ENCODE results near the gene ASB3. TPM values are rescaled to one million over a fixed set of nuclear protein-coding genes. Genes with fewer than 3 reads are reported as not detected.

The ASB3 gene
- total RNA-seq, 2 donors from 2014 or later: 13.3 to 24.1 TPM

DNA sequence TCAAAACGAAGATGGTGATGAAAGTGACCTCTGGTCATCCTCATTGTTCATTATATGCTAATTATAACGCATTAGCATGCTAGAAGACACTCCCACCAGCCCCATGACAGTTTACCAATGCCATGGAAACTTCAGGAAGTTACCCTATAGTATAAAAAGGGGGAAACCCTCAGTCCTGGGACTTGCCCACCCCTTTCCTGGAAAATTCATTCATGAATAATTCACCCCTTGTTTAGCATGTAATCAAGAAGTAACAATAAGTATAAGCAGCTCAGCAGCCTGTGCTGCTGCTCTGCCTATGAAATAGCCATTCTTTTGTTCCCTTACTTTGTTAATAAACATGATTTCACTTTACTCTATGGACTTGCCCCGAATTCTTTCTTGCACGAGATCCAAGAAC is 89.7 kb downstream of the ASB3 start:
- Histone ChIP-seq H3K36me3 (peaks cover 11% of the 10 kb centered on the region), H3K4me3 (no peak overlapping the region), H3K27me3 (replicated peaks; ENCODE audit: insufficient read depth) (no peaks in the 10 kb centered on the region), H3K27ac (no peak overlapping the region), H3K9me3 (no peaks in the 10 kb centered on the region), H3K4me1 (ENCODE audit: control insufficient read depth in 1 of 2, low read depth in 2 of 2) (no peaks in the 10 kb centered on the region)
- ATAC-seq (ENCODE audit: insufficient number of reproducible peaks, low FRiP score, low read depth) (no peak), DNase-seq (ENCODE audit: low spot score) (no peak)
- TF ChIP-seq, protein P1, sequence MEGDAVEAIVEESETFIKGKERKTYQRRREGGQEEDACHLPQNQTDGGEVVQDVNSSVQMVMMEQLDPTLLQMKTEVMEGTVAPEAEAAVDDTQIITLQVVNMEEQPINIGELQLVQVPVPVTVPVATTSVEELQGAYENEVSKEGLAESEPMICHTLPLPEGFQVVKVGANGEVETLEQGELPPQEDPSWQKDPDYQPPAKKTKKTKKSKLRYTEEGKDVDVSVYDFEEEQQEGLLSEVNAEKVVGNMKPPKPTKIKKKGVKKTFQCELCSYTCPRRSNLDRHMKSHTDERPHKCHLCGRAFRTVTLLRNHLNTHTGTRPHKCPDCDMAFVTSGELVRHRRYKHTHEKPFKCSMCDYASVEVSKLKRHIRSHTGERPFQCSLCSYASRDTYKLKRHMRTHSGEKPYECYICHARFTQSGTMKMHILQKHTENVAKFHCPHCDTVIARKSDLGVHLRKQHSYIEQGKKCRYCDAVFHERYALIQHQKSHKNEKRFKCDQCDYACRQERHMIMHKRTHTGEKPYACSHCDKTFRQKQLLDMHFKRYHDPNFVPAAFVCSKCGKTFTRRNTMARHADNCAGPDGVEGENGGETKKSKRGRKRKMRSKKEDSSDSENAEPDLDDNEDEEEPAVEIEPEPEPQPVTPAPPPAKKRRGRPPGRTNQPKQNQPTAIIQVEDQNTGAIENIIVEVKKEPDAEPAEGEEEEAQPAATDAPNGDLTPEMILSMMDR (IDR thresholded peaks at IDR 0.05): no peak

DNA sequence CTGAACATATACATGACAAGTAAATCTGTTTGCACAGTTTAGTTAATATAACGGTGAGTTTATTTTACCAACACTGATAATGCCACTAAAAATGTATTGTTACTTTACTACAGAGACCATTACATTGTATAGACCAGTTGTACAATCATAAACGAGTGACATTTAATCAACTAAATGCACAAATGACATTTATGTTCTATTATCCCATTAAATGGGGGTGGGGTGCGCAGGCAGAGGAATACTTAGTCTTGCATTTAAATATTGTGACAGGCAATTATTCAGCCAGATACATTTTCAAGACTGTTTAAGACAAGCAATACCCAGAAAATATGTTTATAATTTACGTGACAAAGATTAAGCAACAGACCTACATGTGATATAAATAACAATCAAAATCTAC is 91.2 kb downstream of the ASB3 start:
- H3K36me3 ChIP-seq: peaks cover 11% of the 10 kb centered on the region
- DNase-seq (ENCODE audit: low spot score): no peak

DNA sequence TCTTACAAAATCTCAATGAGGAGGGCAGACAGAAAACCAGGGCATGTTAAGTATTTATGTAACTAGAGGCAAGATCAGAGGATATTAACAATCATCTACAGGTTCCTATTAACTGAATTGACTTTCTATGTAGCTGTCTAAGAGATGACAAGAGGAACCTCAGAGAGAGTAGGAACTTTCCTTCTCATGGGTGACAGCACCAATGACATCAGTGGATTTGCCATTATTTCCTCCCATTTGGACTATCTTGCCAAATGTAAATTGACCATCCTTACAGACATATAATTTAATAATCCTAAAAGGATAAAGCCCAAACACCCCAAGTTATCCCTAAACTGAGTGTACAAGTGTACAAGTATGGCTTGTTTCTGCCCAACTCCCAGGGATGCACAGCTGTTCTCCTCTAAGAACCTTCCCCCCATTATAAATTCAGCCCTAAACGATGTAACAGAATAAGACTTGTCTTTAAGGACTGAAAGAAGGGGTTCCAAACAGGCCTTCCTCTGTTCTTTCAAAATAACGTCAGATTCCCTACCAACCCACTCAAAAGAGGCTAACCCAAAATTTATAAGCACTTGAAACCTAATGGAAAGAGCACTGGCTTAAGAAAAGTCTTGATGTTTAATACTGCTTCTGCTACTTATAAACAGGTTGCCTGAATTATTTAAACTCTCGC is 92.5 kb downstream of the ASB3 start:
- H3K4me1 ChIP-seq (ENCODE audit: control insufficient read depth in 1 of 2, low read depth in 2 of 2): no peaks in the 10 kb centered on the region
- no peak overlapping the region for H3K4me3 ChIP-seq
- DNase-seq (ENCODE audit: low spot score): no peak
- no peaks in the 10 kb centered on the region for H3K27me3 ChIP-seq (replicated peaks; ENCODE audit: insufficient read depth)
- peaks cover 7% of the 10 kb centered on the region for H3K36me3 ChIP-seq
- H3K27ac ChIP-seq: no peak overlapping the region
- TF ChIP-seq, protein P1 (IDR thresholded peaks at IDR 0.05): no peak
- no peaks in the 10 kb centered on the region for H3K9me3 ChIP-seq
- ATAC-seq (ENCODE audit: insufficient number of reproducible peaks, low FRiP score, low read depth): no peak

More for the DNA sequence above, 91.2 kb downstream of the ASB3 start:
- no peak for ATAC-seq (ENCODE audit: insufficient number of reproducible peaks, low FRiP score, low read depth)
- no peaks in the 10 kb centered on the region for H3K9me3 ChIP-seq
- H3K27ac ChIP-seq: no peak overlapping the region
- H3K4me1 ChIP-seq (ENCODE audit: control insufficient read depth in 1 of 2, low read depth in 2 of 2): no peaks in the 10 kb centered on the region
- H3K27me3 ChIP-seq (replicated peaks; ENCODE audit: insufficient read depth): no peaks in the 10 kb centered on the region
- TF ChIP-seq, protein P1 (IDR thresholded peaks at IDR 0.05): no peak
- no peak overlapping the region for H3K4me3 ChIP-seq

- Histone ChIP-seq H3K9me3 (no peaks in the 10 kb centered on the region), H3K4me1 (ENCODE audit: control insufficient read depth in 1 of 2, low read depth in 2 of 2) (no peaks in the 10 kb centered on the region), H3K4me3 (no peak overlapping the region), H3K36me3 (peaks cover 4% of the 10 kb centered on the region), H3K27ac (no peak overlapping the region), H3K27me3 (replicated peaks; ENCODE audit: insufficient read depth) (no peaks in the 10 kb centered on the region)
- TF ChIP-seq, protein P1 (IDR thresholded peaks at IDR 0.05): no peak
- ATAC-seq (ENCODE audit: insufficient number of reproducible peaks, low FRiP score, low read depth) (no peak), DNase-seq (ENCODE audit: low spot score) (no peak)
Measured at GRCh38 chr2:53690876-53691275, 95.9 kb downstream of the ASB3 start.

DNA sequence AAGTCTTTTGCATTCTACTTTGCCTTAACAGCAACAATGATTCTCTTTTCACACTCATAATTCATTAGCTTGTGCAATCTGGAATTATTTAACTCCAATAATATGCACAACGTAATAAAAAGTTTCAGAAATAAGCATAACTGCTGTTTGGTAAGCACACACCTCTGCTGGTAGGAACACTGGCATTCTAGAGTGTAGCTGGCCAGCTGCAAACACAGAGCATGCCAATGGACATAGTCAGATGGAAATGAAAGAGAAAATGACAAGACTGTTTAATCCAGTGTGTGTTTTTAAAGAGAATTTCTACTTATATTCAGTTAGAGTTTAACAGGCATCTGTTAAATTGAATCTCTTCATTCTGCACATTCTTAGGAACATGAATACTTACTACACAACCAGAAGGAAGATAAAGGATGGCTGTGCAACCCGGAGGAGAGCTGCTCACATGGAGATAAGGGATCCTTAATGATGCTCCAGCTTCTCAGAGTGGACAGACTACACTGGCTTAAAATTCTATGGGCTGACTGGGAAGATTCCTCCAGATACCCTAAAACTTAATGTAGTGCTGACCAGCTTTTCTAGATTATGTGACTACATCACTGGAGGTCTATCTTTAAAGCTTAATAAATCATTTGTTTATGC is 113.8 kb downstream of the ASB3 start:
- DNase-seq (ENCODE audit: low spot score) (no peak), ATAC-seq (ENCODE audit: insufficient number of reproducible peaks, low FRiP score, low read depth) (no peak)
- Histone ChIP-seq H3K4me1 (ENCODE audit: control insufficient read depth in 1 of 2, low read depth in 2 of 2) (no peaks in the 10 kb centered on the region), H3K4me3 (no peak overlapping the region), H3K36me3 (peaks cover 3% of the 10 kb centered on the region), H3K9me3 (no peaks in the 10 kb centered on the region), H3K27ac (no peak overlapping the region), H3K27me3 (replicated peaks; ENCODE audit: insufficient read depth) (no peaks in the 10 kb centered on the region)
- TF ChIP-seq, protein P1 (IDR thresholded peaks at IDR 0.05): no peak
